A549 (cell line): ENCODE measurements around the gene ALX3.
"Not testable (repeated sequence)": the region's sequence is repeated elsewhere in the genome, so short reads cannot be mapped to it uniquely, and the experiment has no call there.

Source experiments
- CHD4 ChIP-seq: fragments of 200-600 bp; sonication (generic); IDR thresholded peaks from 2 replicates; pipeline ENCODE4 v1.6.1; 2016; ENCODE audit warnings: antibody characterized with exemption, mild to moderate bottlenecking, borderline replicate concordance
- EP300 ChIP-seq, 2 experiments: fragments of >200 bp; sonication (Bioruptor Twin); formaldehyde crosslinking; IDR thresholded peaks; 2 replicates in 1 of 2; 3 replicates in 1 of 2; pipeline ENCODE4 v1.6.1; 2016 to 2017
- HDAC2 ChIP-seq: fragments of 200-600 bp; sonication (generic); IDR thresholded peaks from 2 replicates; pipeline ENCODE4 v1.6.1; 2016
- HOXA7 ChIP-seq: fragments of 250-450 bp; sonication (Bioruptor Pico); IDR thresholded peaks from 2 replicates; pipeline ENCODE4 v1.5.0; 2020; ENCODE audit warnings: mild to moderate bottlenecking, moderate library complexity
- JUN ChIP-seq, 2 experiments: fragments of >200 bp; sonication (Bioruptor Twin); formaldehyde crosslinking; IDR thresholded peaks; 2 replicates in 1 of 2; 3 replicates in 1 of 2; pipeline ENCODE4 v1.6.1; 2016 to 2017
- KDM1A ChIP-seq: fragments of 200-600 bp; sonication (generic); IDR thresholded peaks from 2 replicates; pipeline ENCODE4 v1.6.1; 2016; ENCODE audit warnings: low read depth, mild to moderate bottlenecking
- POLR2A ChIP-seq: IDR thresholded peaks from 2 replicates; pipeline ENCODE4 v1.6.1; 2012; ENCODE audit warnings: mild to moderate bottlenecking, low read length
- RCOR1 ChIP-seq: fragments of 150-350 bp; IDR thresholded peaks from 2 replicates; pipeline ENCODE4 v1.6.1; 2014; ENCODE audit warnings: antibody characterized with exemption, low read length, low read depth
- TF ChIP-seq, protein P1 (sequence below): fragments of >200 bp; sonication (Bioruptor Twin); formaldehyde crosslinking; IDR thresholded peaks from 3 replicates; pipeline ENCODE4 v1.5.1; 2016
- TF ChIP-seq, protein P2 (sequence below): IDR thresholded peaks from 2 replicates; pipeline ENCODE4 v1.6.1; 2012; ENCODE audit warnings: low read depth, borderline replicate concordance
- TF ChIP-seq, protein P3 (sequence below): fragments of 250-450 bp; sonication (Bioruptor Pico); IDR thresholded peaks from 2 replicates; pipeline ENCODE4 v1.5.0; 2021; ENCODE audit warnings: mild to moderate bottlenecking, moderate library complexity, borderline replicate concordance
- TF ChIP-seq, protein P4 (sequence below): fragments of 200-600 bp; sonication (generic); IDR thresholded peaks from 2 replicates; pipeline ENCODE4 v1.6.1; 2016; ENCODE audit warnings: antibody characterized with exemption, mild to moderate bottlenecking, moderate library complexity

DNA sequence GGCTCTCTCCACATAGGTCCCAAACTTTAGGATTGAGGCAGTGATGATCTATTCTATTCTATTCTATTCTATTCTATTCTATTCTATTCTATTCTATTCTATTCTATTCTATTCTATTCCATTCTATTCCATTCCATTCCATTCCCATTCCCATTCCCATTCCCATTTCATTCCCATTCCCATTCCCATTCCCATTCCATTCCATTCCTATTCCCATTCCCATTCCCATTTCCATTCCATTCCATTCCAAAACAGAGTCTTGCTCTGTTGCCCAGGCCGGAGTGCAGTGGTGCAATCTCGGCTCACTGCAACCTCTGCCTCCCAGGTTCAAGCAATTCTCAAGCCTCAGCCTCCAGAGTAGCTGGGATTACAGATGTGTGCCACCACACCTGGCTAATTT lies 9.5 kb upstream of the ALX3 start:
- TF ChIP-seq, protein P1, sequence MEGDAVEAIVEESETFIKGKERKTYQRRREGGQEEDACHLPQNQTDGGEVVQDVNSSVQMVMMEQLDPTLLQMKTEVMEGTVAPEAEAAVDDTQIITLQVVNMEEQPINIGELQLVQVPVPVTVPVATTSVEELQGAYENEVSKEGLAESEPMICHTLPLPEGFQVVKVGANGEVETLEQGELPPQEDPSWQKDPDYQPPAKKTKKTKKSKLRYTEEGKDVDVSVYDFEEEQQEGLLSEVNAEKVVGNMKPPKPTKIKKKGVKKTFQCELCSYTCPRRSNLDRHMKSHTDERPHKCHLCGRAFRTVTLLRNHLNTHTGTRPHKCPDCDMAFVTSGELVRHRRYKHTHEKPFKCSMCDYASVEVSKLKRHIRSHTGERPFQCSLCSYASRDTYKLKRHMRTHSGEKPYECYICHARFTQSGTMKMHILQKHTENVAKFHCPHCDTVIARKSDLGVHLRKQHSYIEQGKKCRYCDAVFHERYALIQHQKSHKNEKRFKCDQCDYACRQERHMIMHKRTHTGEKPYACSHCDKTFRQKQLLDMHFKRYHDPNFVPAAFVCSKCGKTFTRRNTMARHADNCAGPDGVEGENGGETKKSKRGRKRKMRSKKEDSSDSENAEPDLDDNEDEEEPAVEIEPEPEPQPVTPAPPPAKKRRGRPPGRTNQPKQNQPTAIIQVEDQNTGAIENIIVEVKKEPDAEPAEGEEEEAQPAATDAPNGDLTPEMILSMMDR = not testable (repeated sequence)
- TF ChIP-seq EP300 (IDR thresholded peaks at IDR 0.05); RCOR1; CHD4; HOXA7 (CRISPR knock-in tag); HDAC2; JUN (IDR thresholded peaks at IDR 0.05); KDM1A; POLR2A: not testable (repeated sequence)
- TF ChIP-seq, protein P2, sequence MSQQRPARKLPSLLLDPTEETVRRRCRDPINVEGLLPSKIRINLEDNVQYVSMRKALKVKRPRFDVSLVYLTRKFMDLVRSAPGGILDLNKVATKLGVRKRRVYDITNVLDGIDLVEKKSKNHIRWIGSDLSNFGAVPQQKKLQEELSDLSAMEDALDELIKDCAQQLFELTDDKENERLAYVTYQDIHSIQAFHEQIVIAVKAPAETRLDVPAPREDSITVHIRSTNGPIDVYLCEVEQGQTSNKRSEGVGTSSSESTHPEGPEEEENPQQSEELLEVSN = not testable (repeated sequence)
- TF ChIP-seq, protein P3, sequence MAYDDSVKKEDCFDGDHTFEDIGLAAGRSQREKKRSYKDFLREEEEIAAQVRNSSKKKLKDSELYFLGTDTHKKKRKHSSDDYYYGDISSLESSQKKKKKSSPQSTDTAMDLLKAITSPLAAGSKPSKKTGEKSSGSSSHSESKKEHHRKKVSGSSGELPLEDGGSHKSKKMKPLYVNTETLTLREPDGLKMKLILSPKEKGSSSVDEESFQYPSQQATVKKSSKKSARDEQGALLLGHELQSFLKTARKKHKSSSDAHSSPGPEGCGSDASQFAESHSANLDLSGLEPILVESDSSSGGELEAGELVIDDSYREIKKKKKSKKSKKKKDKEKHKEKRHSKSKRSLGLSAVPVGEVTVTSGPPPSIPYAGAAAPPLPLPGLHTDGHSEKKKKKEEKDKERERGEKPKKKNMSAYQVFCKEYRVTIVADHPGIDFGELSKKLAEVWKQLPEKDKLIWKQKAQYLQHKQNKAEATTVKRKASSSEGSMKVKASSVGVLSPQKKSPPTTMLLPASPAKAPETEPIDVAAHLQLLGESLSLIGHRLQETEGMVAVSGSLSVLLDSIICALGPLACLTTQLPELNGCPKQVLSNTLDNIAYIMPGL (CRISPR knock-in tag) = not testable (repeated sequence)
- TF ChIP-seq, protein P4, sequence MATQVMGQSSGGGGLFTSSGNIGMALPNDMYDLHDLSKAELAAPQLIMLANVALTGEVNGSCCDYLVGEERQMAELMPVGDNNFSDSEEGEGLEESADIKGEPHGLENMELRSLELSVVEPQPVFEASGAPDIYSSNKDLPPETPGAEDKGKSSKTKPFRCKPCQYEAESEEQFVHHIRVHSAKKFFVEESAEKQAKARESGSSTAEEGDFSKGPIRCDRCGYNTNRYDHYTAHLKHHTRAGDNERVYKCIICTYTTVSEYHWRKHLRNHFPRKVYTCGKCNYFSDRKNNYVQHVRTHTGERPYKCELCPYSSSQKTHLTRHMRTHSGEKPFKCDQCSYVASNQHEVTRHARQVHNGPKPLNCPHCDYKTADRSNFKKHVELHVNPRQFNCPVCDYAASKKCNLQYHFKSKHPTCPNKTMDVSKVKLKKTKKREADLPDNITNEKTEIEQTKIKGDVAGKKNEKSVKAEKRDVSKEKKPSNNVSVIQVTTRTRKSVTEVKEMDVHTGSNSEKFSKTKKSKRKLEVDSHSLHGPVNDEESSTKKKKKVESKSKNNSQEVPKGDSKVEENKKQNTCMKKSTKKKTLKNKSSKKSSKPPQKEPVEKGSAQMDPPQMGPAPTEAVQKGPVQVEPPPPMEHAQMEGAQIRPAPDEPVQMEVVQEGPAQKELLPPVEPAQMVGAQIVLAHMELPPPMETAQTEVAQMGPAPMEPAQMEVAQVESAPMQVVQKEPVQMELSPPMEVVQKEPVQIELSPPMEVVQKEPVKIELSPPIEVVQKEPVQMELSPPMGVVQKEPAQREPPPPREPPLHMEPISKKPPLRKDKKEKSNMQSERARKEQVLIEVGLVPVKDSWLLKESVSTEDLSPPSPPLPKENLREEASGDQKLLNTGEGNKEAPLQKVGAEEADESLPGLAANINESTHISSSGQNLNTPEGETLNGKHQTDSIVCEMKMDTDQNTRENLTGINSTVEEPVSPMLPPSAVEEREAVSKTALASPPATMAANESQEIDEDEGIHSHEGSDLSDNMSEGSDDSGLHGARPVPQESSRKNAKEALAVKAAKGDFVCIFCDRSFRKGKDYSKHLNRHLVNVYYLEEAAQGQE = not testable (repeated sequence)
